Measurements from ENCODE around the gene PDGFRB.

DNA sequence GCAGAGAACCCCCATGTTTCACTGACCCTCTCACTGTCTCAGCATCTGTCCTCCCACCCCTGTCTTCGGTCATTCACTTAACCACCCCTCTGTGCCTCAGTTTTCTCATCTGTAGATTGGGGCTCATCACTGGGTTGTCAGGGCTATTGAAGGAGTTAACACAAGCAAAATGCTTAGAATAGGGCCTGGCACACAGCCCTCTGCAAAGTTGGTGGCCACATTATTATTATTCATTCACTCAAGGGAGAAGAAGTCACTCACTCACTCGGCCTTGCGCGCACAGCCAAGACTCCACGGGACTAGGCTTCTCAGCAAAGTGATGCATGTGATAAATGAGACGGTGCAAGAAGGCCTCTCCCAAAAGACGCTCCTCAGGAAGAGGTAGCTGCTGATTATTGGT is 8.0 kb downstream of the PDGFRB start:
- TF ChIP-seq CTCF (IDR thresholded peaks at IDR 0.05) (no peak), POLR2A (IDR thresholded peaks at IDR 0.05) (no peak)
